Effector memory CD4-positive, alpha-beta T cell (primary cell): ENCODE measurements around the gene TMEM120A.
A peak's percentile ranks its signal among the peaks of the same experiment; 100 is the strongest.

ENCODE experiments used
- DNase-seq, 3 donors: peaks; one replicate each; pipeline ENCODE4 v3.0.0-alpha.2; 2020
- H3K27ac ChIP-seq: 2 replicates; pipeline ENCODE4 v1.7.0; 2013; ENCODE audit warnings: mild to moderate bottlenecking, low read length, moderate library complexity; ENCODE audit not compliant: insufficient read depth, poor library complexity, severe bottlenecking
- H3K27me3 ChIP-seq: replicated peaks from 2 replicates; pipeline ENCODE4 v1.7.0; 2013; ENCODE audit warnings: mild to moderate bottlenecking, low read length; ENCODE audit not compliant: insufficient read depth, control insufficient read depth, poor library complexity, severe bottlenecking
- H3K36me3 ChIP-seq: 2 replicates; pipeline ENCODE4 v1.7.0; 2013; ENCODE audit warnings: mild to moderate bottlenecking, low read length, moderate library complexity; ENCODE audit not compliant: control insufficient read depth, insufficient read depth
- H3K4me1 ChIP-seq: 2 replicates; pipeline ENCODE4 v1.7.0; 2013; ENCODE audit warnings: low read length, mild to moderate bottlenecking; ENCODE audit not compliant: control insufficient read depth, insufficient read depth, poor library complexity, severe bottlenecking
- H3K4me3 ChIP-seq: 2 replicates; pipeline ENCODE4 v1.7.0; 2013; ENCODE audit warnings: low read length, low read depth, mild to moderate bottlenecking; ENCODE audit not compliant: insufficient read depth, poor library complexity, severe bottlenecking
- H3K9me3 ChIP-seq: 2 replicates; pipeline ENCODE4 v1.7.0; 2013; ENCODE audit warnings: mild to moderate bottlenecking, low read length, moderate library complexity; ENCODE audit not compliant: control insufficient read depth

TMEM120A gene

GRCh38 chr7:75996476-75996875, 2.1 kb upstream of the TMEM120A start:
- Histone ChIP-seq H3K27me3 (no peaks in the 10 kb centered on the region), H3K4me1 (peaks cover 12% of the 10 kb centered on the region), H3K9me3 (no peaks in the 10 kb centered on the region), H3K4me3 (no peak overlapping the region), H3K27ac (no peak overlapping the region), H3K36me3 (peaks cover 4% of the 10 kb centered on the region)
- no peak for DNase-seq

- Histone ChIP-seq H3K9me3 (no peaks in the 10 kb centered on the region), H3K36me3 (peaks cover 4% of the 10 kb centered on the region), H3K27me3 (no peaks in the 10 kb centered on the region), H3K4me3 (no peak overlapping the region), H3K27ac (no peak overlapping the region), H3K4me1 (peaks cover 12% of the 10 kb centered on the region)
- no peak for DNase-seq
Observed at GRCh38 chr7:75995996-75996395, 1.6 kb upstream of the TMEM120A start.

GRCh38 chr7:75995052-75995471, 667 bp upstream of the TMEM120A start:
- no peak for DNase-seq
- peaks cover 4% of the 10 kb centered on the region for H3K36me3 ChIP-seq
- H3K27me3 ChIP-seq = no peaks in the 10 kb centered on the region
- H3K4me1 ChIP-seq = peaks cover 12% of the 10 kb centered on the region
- no peak overlapping the region for H3K27ac ChIP-seq
- no peaks in the 10 kb centered on the region for H3K9me3 ChIP-seq
- peak overlapping the region; percentile 89 for H3K4me3 ChIP-seq

GRCh38 chr7:75993689-75994387, 557 bp downstream of the TMEM120A start:
- Histone ChIP-seq H3K9me3 (no peaks in the 10 kb centered on the region), H3K4me3 (peak overlapping the region; percentile 89), H3K36me3 (peaks cover 4% of the 10 kb centered on the region), H3K27ac (peak overlapping the region; percentile 56), H3K27me3 (no peaks in the 10 kb centered on the region), H3K4me1 (peaks cover 12% of the 10 kb centered on the region)
- peak in 2 of 3 donors; percentile 9 to 11 for DNase-seq

- no peak for DNase-seq
- H3K36me3 ChIP-seq = peaks cover 14% of the 10 kb centered on the region
- no peaks in the 10 kb centered on the region for H3K27me3 ChIP-seq
- no peaks in the 10 kb centered on the region for H3K9me3 ChIP-seq
- H3K4me1 ChIP-seq = peaks cover 12% of the 10 kb centered on the region
- peak overlapping the region; percentile 18 for H3K27ac ChIP-seq
- no peak overlapping the region for H3K4me3 ChIP-seq
Observed at GRCh38 chr7:75992083-75992755, 2.2 kb downstream of the TMEM120A start.

GRCh38 chr7:75991531-75992082, 2.8 kb downstream of the TMEM120A start:
- peaks cover 12% of the 10 kb centered on the region for H3K4me1 ChIP-seq
- DNase-seq = no peak
- peaks cover 20% of the 10 kb centered on the region for H3K36me3 ChIP-seq
- no peaks in the 10 kb centered on the region for H3K9me3 ChIP-seq
- H3K27me3 ChIP-seq = no peaks in the 10 kb centered on the region
- H3K27ac ChIP-seq = no peak overlapping the region
- H3K4me3 ChIP-seq = no peak overlapping the region

- peaks cover 35% of the 10 kb centered on the region for H3K36me3 ChIP-seq
- H3K9me3 ChIP-seq = no peaks in the 10 kb centered on the region
- no peak overlapping the region for H3K27ac ChIP-seq
- H3K4me3 ChIP-seq = no peak overlapping the region
- peaks cover 8% of the 10 kb centered on the region for H3K4me1 ChIP-seq
- DNase-seq = no peak
- H3K27me3 ChIP-seq = no peaks in the 10 kb centered on the region
Observed at GRCh38 chr7:75989500-75990388, 4.7 kb downstream of the TMEM120A start.

GRCh38 chr7:75988568-75989499, 5.6 kb downstream of the TMEM120A start:
- Histone ChIP-seq H3K9me3 (no peaks in the 10 kb centered on the region), H3K36me3 (peaks cover 40% of the 10 kb centered on the region), H3K27me3 (no peaks in the 10 kb centered on the region), H3K27ac (no peak overlapping the region), H3K4me3 (no peak overlapping the region), H3K4me1 (peaks cover 5% of the 10 kb centered on the region)
- no peak for DNase-seq
